OCI-LY1 (cell line): ENCODE measurements around the gene TUBB1.

Experiments
- EZH2 ChIP-seq: fragments of 200-600 bp; sonication (generic), shearing (Covaris generic); IDR thresholded peaks from 2 replicates; pipeline ENCODE4 v1.8.0; 2017; ENCODE audit warnings: borderline replicate concordance, mixed run types, mild to moderate bottlenecking, antibody characterized with exemption, low read length, moderate library complexity, mixed read lengths
- TF ChIP-seq, protein P1 (sequence below): fragments of 200-600 bp; sonication (generic), shearing (Covaris generic); IDR thresholded peaks from 2 replicates; pipeline ENCODE4 v1.5.1; 2017; ENCODE audit warnings: mild to moderate bottlenecking, antibody characterized with exemption, low read length, moderate library complexity, mixed read lengths

DNA sequence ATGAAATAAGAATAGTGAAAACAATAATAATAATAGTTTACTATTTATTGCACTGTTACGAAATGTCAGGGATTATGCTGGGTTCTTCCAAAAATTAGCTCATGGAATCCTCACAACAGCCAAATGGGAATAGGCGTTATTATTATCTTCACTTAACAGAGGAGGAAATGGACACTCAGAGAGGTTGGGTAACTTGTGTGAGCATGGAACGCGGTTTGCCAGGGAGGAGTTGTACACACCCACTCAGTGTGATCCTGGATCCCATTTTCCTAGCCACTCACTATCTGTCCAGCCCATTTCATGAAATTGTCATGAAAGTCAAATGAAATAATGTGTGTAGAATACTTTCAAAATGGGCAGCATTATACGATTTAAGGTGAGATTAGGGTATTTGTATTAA is 33.6 kb upstream of the TUBB1 start:
- TF ChIP-seq, protein P1, sequence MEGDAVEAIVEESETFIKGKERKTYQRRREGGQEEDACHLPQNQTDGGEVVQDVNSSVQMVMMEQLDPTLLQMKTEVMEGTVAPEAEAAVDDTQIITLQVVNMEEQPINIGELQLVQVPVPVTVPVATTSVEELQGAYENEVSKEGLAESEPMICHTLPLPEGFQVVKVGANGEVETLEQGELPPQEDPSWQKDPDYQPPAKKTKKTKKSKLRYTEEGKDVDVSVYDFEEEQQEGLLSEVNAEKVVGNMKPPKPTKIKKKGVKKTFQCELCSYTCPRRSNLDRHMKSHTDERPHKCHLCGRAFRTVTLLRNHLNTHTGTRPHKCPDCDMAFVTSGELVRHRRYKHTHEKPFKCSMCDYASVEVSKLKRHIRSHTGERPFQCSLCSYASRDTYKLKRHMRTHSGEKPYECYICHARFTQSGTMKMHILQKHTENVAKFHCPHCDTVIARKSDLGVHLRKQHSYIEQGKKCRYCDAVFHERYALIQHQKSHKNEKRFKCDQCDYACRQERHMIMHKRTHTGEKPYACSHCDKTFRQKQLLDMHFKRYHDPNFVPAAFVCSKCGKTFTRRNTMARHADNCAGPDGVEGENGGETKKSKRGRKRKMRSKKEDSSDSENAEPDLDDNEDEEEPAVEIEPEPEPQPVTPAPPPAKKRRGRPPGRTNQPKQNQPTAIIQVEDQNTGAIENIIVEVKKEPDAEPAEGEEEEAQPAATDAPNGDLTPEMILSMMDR: no peak
- no peak for TF ChIP-seq EZH2
